ENCODE data around the gene DNAH6.
"Not testable (repeated sequence)": the region's sequence is repeated elsewhere in the genome, so short reads cannot be mapped to it uniquely, and the experiment has no call there.

DNAH6 gene

GRCh38 chr2:84516234-84516986 is at the start of gene DNAH6:
Gene DNAH6 (plus strand): TSS chr2:84516498. CDS start chr2:84517827, 1,329 bp downstream.
- DNase-seq: peak; percentile 91

DNA sequence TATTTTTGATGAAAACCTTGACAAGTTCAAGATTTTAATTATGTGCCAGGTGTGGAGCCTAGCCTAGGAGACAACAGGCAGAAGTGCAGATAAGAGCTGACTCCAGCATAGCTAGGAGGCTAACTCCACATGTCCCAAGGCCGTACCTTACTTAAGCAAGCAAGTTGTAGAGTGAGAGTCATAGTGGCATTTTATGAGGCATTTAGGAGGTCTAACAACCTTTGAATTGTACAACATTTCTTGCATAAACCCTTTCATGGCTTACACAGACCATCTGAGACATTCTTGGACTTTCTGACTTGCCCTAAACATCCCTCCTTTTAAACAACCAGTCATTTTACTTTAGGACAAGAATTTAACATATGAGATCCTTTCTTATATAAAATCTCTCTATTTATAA is 48.9 kb upstream of the DNAH6 start:
- DNase-seq: no peak

- DNase-seq: not testable (repeated sequence)
These were observed 43.9 kb upstream of the DNAH6 start for GRCh38 chr2:84472423-84472822.

- DNase-seq: no peak
These were observed 43.3 kb upstream of the DNAH6 start for GRCh38 chr2:84472856-84473565.

- no peak for DNase-seq
These were observed 42.1 kb upstream of the DNAH6 start for GRCh38 chr2:84474176-84474575.

GRCh38 chr2:84477886-84478285 is 38.4 kb upstream of the DNAH6 start:
- DNase-seq: no peak

GRCh38 chr2:84478867-84479266 is 37.4 kb upstream of the DNAH6 start:
- DNase-seq: no peak

DNA sequence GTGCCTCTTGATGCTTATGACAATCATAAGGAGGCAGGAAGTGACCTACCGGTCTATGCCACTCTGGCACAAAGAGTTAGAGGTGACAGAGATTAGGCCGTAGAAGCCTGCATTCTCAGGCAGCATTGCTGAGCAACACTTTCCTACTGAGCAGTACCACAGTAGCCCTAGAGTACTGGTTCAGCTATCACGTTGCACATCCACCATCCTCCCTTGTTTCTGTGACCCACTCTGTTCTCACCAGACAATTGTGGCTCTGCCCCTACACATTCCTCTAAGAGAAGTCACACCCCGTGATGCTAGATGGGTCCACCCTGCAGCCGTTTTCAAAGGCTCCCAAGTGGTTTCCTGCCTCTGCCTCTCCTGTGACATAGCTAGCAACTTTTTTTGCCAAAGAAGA is 34.6 kb upstream of the DNAH6 start:
- no peak for DNase-seq

- DNase-seq: no peak
These were observed 33.7 kb upstream of the DNAH6 start for GRCh38 chr2:84482603-84483002.

DNA sequence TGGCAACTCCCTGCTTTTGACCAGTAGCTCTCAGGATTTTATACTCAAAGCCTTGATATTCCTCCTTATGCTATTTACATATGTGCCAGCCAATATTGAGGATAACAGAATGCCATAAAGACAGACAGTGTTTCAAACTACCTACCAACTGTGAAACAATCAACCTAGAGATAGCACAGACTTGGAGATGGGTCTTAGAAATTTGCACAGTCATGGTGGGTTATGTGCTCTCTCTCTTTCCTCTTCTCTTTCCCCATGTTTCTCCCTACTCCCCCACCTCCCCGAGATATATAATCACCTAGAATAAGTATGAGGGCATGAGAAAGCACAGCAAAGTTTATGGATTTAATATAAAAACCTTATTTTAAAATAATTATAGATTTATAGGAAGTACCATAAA is 33.0 kb upstream of the DNAH6 start:
- no peak for DNase-seq

DNA sequence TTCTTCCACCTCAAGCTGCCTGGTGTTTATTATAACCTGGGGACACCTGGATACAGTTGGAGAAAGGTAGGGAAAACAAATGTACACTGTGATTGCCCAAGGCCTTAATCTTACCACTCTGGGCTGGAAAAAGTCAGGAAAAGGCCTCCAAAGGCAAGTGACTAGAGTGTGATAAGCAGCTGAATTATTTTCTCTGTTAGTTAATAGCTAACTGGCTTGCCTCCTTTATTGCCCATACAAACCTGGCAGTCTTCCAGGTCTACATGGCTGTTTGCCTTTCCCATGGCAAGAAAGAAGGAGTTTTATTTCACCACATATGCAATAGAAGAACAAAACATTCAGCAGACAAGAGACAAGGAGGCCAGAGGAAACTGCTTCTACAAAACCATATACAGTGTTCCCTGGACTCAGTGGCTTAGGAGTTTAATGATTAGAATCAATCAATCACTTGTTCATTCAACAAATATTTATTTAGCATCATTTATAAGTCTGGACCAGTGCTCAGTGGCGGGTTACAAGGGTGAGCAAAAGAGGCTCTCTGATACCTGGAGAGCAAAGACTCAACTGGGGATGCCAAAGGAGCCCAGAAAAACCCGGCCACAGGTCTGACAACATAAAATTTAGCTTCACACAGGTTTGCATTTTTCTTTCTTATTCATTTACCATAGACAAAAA is 29.7 kb upstream of the DNAH6 start:
- no peak for DNase-seq

GRCh38 chr2:84487298-84487996 is 28.9 kb upstream of the DNAH6 start:
- no peak for DNase-seq

DNA sequence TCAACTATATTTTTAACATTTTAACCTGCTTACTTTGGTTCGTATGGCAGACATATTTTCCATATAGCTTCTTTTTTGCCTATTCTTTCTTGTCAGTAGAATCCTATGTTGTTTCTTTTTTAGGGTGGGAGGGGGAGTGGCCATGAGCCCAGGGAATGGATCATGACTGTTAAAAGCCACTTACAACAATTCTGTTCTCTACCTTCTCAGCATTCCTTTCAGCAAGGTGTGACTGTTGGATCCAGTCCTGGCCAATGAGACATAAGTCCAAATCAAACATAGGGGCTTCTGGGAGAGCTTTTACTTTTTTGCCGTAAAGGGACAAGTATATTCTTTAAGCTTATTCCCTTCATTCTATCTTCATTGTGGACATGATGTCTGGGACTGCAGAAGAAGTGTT is 25.0 kb upstream of the DNAH6 start:
- no peak for DNase-seq

DNA sequence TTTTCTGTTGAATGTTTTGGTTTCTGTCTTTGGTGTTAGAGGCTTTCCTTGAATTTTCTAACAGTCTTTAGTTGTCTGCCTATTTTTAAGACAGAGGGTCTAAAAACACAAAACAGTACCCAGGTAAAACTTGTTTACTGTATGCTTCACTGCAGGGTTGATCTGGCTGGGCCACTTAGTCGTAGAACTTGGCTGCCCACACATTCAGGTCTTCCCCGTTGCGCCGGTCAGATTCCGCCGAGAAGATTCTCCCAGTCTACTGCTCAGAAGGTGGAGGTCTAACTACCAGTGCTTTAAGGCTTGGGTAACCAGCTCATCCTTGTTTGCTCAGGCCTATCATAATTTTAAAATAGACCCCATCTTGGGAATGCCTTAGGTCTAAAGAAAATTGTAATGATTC is 24.6 kb upstream of the DNAH6 start:
- no peak for DNase-seq

DNA sequence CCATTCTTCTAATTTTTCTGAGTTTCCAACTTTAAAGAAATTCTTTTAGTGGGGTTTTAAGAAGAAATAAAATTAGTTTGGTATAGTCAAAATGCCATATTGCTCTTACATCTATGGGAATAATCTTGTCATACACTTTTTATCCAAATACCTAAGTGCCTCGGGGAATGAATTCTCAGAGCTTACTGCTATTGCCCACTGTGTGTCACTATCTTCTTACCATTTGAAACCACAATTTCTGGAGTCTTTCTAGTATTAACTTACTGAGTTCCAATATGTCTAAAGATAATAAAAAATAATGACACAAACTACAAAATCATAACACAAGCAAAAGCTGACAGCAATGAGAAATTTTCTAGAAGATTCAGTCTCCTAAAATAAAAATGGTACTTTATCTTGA is 23.7 kb upstream of the DNAH6 start:
- no peak for DNase-seq

- DNase-seq: no peak
These were observed 22.8 kb upstream of the DNAH6 start for GRCh38 chr2:84493514-84493913.

DNA sequence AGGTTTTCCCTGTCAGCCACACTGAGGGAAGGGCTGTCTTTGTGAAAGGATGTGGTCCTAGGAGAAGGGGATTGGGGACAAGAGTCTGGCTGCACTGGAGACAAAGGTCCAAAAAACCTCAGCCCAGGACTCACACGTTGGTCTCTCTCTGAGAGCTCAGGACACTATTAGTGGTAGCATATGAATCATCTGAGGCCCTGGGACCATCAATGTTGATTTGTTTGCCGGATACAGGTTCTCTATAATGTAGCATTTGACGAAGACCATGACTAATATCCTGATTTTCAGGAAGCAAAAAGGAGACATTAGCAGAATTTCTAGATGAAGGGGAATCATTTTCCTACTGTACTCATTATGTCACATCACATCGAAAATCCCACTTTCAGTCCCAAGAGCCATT is 22.2 kb upstream of the DNAH6 start:
- no peak for DNase-seq

- peak; percentile 37 for DNase-seq
These were observed 20.7 kb upstream of the DNAH6 start for GRCh38 chr2:84495539-84496146.

DNA sequence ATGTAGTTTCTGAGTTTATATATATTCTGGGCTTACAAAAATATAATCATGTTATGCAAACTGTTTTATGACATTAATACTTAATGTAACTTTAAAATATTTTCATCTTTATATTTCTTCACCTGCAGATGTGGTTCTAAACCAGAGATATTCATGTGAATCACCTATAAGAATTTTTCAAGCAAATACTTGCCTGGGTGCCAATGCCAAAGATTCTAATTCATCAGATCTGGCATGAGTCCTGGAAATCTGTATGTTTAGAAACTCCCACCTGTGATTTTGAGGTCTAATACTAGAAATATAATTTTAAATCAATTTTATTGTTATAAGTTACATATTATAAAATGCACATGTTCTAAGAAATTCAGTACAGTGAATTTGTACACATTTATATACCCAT is 19.9 kb upstream of the DNAH6 start:
- no peak for DNase-seq

- DNase-seq: no peak
These were observed 19.0 kb upstream of the DNAH6 start for GRCh38 chr2:84497285-84497684.

DNA sequence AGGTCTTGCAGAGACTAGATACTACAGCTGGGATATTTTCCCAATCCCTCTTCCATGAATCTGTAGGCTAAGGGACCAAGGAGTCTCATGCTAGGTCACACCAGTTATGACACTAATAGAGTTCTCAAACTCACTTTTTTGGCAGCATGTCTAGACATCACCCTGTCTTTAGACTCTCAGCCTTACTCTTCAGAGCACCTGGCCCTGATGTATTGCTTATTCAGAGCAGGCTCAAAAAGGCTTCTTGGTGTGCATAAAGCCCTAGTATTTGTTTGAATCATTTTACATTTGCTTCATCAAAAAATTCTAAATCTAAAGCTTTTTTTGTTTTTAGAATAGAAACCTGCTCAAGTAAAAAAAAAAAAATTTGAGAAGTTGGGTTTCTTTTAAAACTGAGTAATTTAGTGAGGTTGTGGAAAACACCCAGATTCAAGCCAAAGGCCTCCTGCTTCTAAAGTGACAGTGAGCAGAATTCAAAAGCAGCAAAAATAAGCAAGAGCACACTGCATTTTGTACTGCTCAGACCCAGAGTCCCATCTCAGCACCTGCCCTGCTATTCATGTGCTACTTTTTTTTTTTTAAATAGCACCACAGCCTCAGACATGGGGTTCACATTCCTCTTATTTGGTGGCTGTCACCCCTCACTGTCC is 18.0 kb upstream of the DNAH6 start:
- DNase-seq: no peak

DNA sequence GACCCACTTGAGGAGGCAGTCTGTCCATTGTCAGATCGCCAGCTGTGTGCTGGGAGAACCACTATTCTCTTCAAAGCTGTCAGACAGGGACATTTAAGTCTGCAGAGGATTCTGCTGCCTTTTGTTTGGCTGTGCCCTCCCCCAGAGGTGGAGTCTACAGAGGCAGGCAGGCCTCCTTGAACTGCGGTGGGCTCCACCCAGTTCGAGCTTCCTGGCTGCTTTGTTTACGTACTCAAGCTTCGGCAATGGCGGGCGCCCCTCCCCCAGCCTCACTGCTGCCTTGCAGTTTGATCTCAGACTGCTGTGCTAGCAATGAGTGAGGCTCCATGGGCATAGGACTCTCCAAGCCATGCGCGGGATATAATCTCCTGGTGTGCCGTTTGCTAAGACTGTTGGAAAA is 5.3 kb upstream of the DNAH6 start:
- DNase-seq: peak; percentile 27

All from CD4-positive, alpha-beta T cell treated with Interleukin-15 for 1 hour (primary cell).